Fibroblast of lung (primary cell): Measurements from ENCODE around the gene RSPH4A.

Source experiments
- CTCF ChIP-seq, 2 donors: IDR thresholded peaks in 1 of 2; conservative IDR thresholded peaks in 1 of 2; 1 replicate in 1 of 2; 2 replicates in 1 of 2; pipeline ENCODE4 v1.5.1; 2011 to 2012; ENCODE audit warnings: low read length in 2 of 2, control low read depth in 1 of 2, inconsistent platforms in 1 of 2, low read depth in 1 of 2, mild to moderate bottlenecking in 1 of 2
- EZH2 ChIP-seq: IDR thresholded peaks from 2 replicates; pipeline ENCODE4 v1.5.1; 2012; ENCODE audit warnings: low read length, control low read depth, mild to moderate bottlenecking; ENCODE audit errors: missing control alignments

DNA sequence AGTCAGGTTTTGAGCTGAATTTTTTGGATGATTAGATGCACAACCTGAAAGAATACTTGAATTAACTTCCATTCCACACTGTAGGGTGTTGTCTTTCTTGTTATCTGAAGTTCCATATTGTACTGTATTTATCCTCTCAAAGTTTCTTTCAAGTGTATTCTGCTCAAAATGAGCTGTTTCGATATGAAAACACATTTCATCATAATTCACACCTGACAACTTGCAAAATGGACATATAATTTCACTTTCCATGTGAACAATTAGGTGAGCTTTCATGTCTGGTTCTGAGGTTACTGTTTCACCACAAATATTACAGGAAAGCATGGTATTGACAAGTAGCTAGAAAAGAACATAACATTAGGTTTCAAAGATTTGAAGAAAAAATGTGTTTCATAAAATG is 50.6 kb downstream of the RSPH4A start:
- no peak for TF ChIP-seq CTCF (conservative IDR thresholded peaks at IDR 0.05 in 1 of 2, IDR thresholded peaks at IDR 0.05 in 1 of 2; ENCODE audit: low read depth in 1 of 2, low read length in 2 of 2)
- no peak for TF ChIP-seq EZH2
